ENCODE results near the gene REEP2. TPM values are rescaled to one million over a fixed set of nuclear protein-coding genes. Genes with fewer than 3 reads are reported as not detected.
"Not testable (repeated sequence)": the region's sequence is repeated elsewhere in the genome, so short reads cannot be mapped to it uniquely, and the experiment has no call there.

The REEP2 gene
- total RNA-seq, 3 donors from 2014 or later (not counting 1 experiment from before 2014, with no cell fraction given): 0.28 to 0.79 (median 0.66) TPM

DNA sequence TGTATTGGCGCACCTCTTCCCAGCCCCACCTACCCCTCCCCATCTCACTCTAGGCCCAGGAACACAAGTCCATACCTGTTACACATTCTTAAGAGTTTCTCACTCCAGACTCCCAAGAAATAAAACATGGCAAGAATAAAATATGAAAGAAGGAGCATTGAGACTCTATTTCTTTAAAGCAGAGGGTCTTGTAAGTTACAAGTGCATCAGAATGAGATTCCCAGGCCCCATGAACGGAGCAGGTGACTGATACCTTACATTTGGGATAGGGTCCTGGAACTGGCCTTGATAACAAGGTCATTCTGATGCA lies 32.1 kb downstream of the REEP2 start:
- peaks cover 13% of the 10 kb centered on the region for H3K4me1 ChIP-seq (ENCODE audit: control insufficient read depth, insufficient read depth, low read length)
- DNase-seq: no peak
- Mint-ChIP-seq H3K27me3 (ENCODE audit: low read depth in 2 of 2) (peaks cover 5 to 6% of the 10 kb centered on the region in 2 donors), H3K4me3 (no peak overlapping the region), H3K36me3 (no peaks in the 10 kb centered on the region), H3K4me1 (peaks cover 8 to 22% of the 10 kb centered on the region in 2 donors), H3K27ac (no peak overlapping the region), H3K9me3 (no peaks in the 10 kb centered on the region)
- 83% methylated on average over 2 of the region's 2 CpGs for WGBS (ENCODE audit: insufficient coverage)
- no peak for ATAC-seq
- H3K4me3 ChIP-seq (ENCODE audit: low read length): no peak overlapping the region
- TF ChIP-seq, protein P1, sequence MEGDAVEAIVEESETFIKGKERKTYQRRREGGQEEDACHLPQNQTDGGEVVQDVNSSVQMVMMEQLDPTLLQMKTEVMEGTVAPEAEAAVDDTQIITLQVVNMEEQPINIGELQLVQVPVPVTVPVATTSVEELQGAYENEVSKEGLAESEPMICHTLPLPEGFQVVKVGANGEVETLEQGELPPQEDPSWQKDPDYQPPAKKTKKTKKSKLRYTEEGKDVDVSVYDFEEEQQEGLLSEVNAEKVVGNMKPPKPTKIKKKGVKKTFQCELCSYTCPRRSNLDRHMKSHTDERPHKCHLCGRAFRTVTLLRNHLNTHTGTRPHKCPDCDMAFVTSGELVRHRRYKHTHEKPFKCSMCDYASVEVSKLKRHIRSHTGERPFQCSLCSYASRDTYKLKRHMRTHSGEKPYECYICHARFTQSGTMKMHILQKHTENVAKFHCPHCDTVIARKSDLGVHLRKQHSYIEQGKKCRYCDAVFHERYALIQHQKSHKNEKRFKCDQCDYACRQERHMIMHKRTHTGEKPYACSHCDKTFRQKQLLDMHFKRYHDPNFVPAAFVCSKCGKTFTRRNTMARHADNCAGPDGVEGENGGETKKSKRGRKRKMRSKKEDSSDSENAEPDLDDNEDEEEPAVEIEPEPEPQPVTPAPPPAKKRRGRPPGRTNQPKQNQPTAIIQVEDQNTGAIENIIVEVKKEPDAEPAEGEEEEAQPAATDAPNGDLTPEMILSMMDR (IDR thresholded peaks at IDR 0.05): no peak
- H3K27me3 ChIP-seq (ENCODE audit: control insufficient read depth, insufficient read depth, low read length): no peaks in the 10 kb centered on the region
- H3K36me3 ChIP-seq (ENCODE audit: control insufficient read depth, insufficient read depth, low read length): no peaks in the 10 kb centered on the region
- H3K9me3 ChIP-seq (ENCODE audit: control insufficient read depth, insufficient read depth, low read length): no peaks in the 10 kb centered on the region
- H3K27ac ChIP-seq (ENCODE audit: low read length): no peak overlapping the region
- intact Hi-C loops (cut with micrococcal nuclease): loop anchor here (1.0 kb wide), 1 partner anchor 10 kb away; no protein-coding TSS in a partner anchor

DNA sequence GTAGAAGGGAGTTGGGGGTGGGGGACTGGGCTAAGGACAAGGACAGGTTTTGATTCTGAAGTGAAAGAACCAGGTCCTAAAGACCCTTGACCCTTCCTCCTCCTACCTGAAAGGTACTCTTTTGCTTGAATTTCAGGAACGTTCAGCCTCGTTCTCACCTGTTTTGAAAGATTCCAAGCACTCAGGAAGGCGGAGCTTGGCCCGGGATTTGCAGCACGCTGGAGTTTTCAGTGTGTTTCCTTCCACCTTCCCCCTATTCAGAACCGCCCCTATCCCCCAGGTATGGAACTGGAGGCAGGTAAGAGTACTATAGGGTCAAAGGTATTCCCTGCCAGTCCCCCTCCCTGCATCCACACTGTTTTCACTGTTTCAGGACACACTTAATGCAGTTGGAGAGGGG lies 33.5 kb downstream of the REEP2 start:
- no peak overlapping the region for H3K4me3 Mint-ChIP-seq
- Histone ChIP-seq H3K4me1 (ENCODE audit: control insufficient read depth, insufficient read depth, low read length) (no peaks in the 10 kb centered on the region), H3K36me3 (ENCODE audit: control insufficient read depth, insufficient read depth, low read length) (no peaks in the 10 kb centered on the region), H3K9me3 (ENCODE audit: control insufficient read depth, insufficient read depth, low read length) (no peaks in the 10 kb centered on the region), H3K4me3 (ENCODE audit: low read length) (no peak overlapping the region), H3K27me3 (ENCODE audit: control insufficient read depth, insufficient read depth, low read length) (no peaks in the 10 kb centered on the region), H3K27ac (ENCODE audit: low read length) (no peak overlapping the region)
- peaks cover 8 to 12% of the 10 kb centered on the region in 2 donors for H3K4me1 Mint-ChIP-seq
- H3K27ac Mint-ChIP-seq: peak overlapping the region in 1 of 2 donors; percentile 56
- TF ChIP-seq, protein P1 (IDR thresholded peaks at IDR 0.05): no peak
- no peaks in the 10 kb centered on the region for H3K9me3 Mint-ChIP-seq
- peaks cover 5 to 6% of the 10 kb centered on the region in 2 donors for H3K27me3 Mint-ChIP-seq (ENCODE audit: low read depth in 2 of 2)
- intact Hi-C loops (cut with micrococcal nuclease): no loop called here
- H3K36me3 Mint-ChIP-seq: no peaks in the 10 kb centered on the region
- ATAC-seq (peak in 1 of 3 donors; percentile 8), DNase-seq (no peak)
- WGBS (ENCODE audit: insufficient coverage): 55% methylated on average over 5 of the region's 6 CpGs

DNA sequence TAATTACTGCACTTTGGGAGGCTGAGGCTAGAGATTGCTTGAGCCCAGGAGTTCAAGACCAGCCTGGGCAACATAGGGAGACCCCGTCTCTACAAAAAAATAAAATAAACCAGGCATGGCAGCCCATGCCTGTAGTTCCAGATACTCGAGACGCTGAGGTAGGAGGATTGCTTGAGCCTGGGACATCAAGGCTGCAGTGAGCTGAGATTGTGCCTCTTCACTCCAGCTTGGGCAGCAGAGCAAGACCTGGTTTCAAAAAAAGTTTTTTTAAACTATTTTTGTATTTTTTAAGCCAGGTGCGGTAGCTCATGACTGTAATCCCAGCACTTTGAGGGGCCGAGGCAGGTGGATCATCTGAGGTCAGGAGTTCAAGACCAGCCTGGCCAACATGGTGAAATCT lies 34.3 kb downstream of the REEP2 start:
- H3K36me3 Mint-ChIP-seq; H3K4me3 ChIP-seq (ENCODE audit: low read length); DNase-seq; intact Hi-C loops (cut with micrococcal nuclease); H3K27me3 ChIP-seq (ENCODE audit: control insufficient read depth, insufficient read depth, low read length); H3K4me1 ChIP-seq (ENCODE audit: control insufficient read depth, insufficient read depth, low read length); H3K27ac ChIP-seq (ENCODE audit: low read length); ATAC-seq; H3K9me3 ChIP-seq (ENCODE audit: control insufficient read depth, insufficient read depth, low read length); H3K36me3 ChIP-seq (ENCODE audit: control insufficient read depth, insufficient read depth, low read length); H3K27me3 Mint-ChIP-seq (ENCODE audit: low read depth in 2 of 2); H3K9me3 Mint-ChIP-seq; H3K4me1 Mint-ChIP-seq: not testable (repeated sequence)
- Mint-ChIP-seq H3K27ac (peak overlapping the region in 1 of 2 donors; percentile 56), H3K4me3 (peak overlapping the region; percentile 47)
- WGBS (ENCODE audit: insufficient coverage): 95% methylated on average over 5 of the region's 5 CpGs

DNA sequence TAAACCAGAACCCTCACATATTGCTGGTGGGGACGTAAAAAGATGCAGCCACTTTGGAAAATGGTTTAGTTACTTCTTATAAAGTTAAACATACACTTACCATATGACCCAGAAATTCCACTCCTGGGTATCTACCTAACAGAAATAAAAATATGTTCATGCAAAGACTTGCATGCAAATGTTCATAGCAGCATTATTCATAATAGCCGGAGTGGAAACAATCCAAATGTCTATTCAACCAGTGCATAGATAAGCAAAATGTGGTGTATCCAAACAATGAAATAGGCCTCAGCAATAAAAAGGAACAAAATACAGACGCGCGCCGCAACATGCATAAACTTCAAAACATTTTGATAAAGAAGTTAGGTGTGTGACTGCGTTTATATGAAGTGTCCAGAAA lies 38.1 kb downstream of the REEP2 start:
- ATAC-seq: no peak
- Mint-ChIP-seq H3K27ac (no peak overlapping the region), H3K36me3 (no peaks in the 10 kb centered on the region), H3K27me3 (ENCODE audit: low read depth in 2 of 2) (peaks cover 5 to 6% of the 10 kb centered on the region in 2 donors), H3K9me3 (no peaks in the 10 kb centered on the region), H3K4me3 (no peak overlapping the region), H3K4me1 (no peaks in the 10 kb centered on the region)
- DNase-seq: no peak
- intact Hi-C loops (cut with micrococcal nuclease): no loop called here
- Histone ChIP-seq H3K27ac (ENCODE audit: low read length) (no peak overlapping the region), H3K27me3 (ENCODE audit: control insufficient read depth, insufficient read depth, low read length) (no peaks in the 10 kb centered on the region), H3K9me3 (ENCODE audit: control insufficient read depth, insufficient read depth, low read length) (no peaks in the 10 kb centered on the region), H3K4me1 (ENCODE audit: control insufficient read depth, insufficient read depth, low read length) (no peaks in the 10 kb centered on the region), H3K36me3 (ENCODE audit: control insufficient read depth, insufficient read depth, low read length) (no peaks in the 10 kb centered on the region), H3K4me3 (ENCODE audit: low read length) (no peak overlapping the region)
- TF ChIP-seq, protein P1 (IDR thresholded peaks at IDR 0.05): no peak
- 93% methylated on average over 6 of the region's 7 CpGs for WGBS (ENCODE audit: insufficient coverage)

Measured in natural killer cell (primary cell).